Activated CD8-positive, alpha-beta memory T cell treated with anti-CD3 and anti-CD28 coated beads, Interleukin-2, amount 10 ng/mL, durations not matched to agents 7 days and 5 days (primary cell): Measurements from ENCODE around the gene COL23A1. TPM values are rescaled to one million over a fixed set of nuclear protein-coding genes. Genes with fewer than 3 reads are reported as not detected.

ENCODE experiments used
- ATAC-seq: fragments of 150-1000 bp; cut with Tn5 transposase; one replicate; pipeline ENCODE4 v1.10.0; 2021; ENCODE audit warnings: moderate library complexity
- CTCF ChIA-PET: fragments of 350-600 bp; sonication (Branson Sonifier 250); formaldehyde crosslinking; loops from one replicate; lab custom pipeline; 2021; ENCODE audit warnings: antibody characterized with exemption; lab: Charles Lee
- DNase-seq: peaks from one replicate; pipeline ENCODE4 v3.0.0-alpha.2; 2020
- H3K27ac Mint-ChIP-seq: one replicate; pipeline ENCODE4 v1.8.0; 2021; ENCODE audit warnings: mild to moderate bottlenecking, mixed read lengths
- H3K27me3 Mint-ChIP-seq: one replicate; pipeline ENCODE4 v1.8.0; 2021; ENCODE audit warnings: mixed read lengths
- H3K36me3 Mint-ChIP-seq: one replicate; pipeline ENCODE4 v1.8.0; 2021; ENCODE audit warnings: mild to moderate bottlenecking, mixed read lengths
- H3K4me1 Mint-ChIP-seq: one replicate; pipeline ENCODE4 v1.8.0; 2021; ENCODE audit warnings: mixed read lengths
- H3K4me3 Mint-ChIP-seq: one replicate; pipeline ENCODE4 v1.8.0; 2021; ENCODE audit warnings: mild to moderate bottlenecking, moderate library complexity, mixed read lengths
- H3K9me3 Mint-ChIP-seq: one replicate; pipeline ENCODE4 v1.8.0; 2022; ENCODE audit warnings: low read depth, mixed read lengths
- total RNA-seq, 2 experiments: library from RNA; stranded (reverse); gene quantifications; one replicate each; pipeline ENCODE4 v1.2.3, GENCODE V29; 2021

Gene COL23A1
- total RNA-seq, 2 experiments from 2014 or later = 0.18 to 0.19 TPM

DNA sequence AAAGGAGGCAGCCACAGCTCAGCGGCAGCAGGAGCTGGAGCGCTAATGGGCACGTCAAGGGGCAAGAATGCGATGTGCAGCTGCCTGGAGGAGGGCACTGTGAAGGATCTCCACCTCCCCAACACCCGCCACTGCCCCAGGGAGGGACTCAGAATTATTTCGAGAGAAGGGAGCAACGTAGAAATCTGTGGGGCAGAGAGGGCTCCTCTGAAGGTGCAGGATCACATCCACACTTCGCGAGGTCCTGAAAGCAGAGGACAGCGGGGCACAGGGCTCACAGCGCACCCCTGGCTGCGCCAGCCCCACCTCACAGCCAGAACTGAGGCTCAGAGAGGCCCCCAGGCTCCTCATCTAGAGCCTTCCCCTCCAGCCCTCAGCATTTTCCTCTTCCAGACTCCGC is 7.9 kb downstream of the COL23A1 start:
- H3K27ac Mint-ChIP-seq = no peak overlapping the region
- DNase-seq = no peak
- H3K36me3 Mint-ChIP-seq = no peaks in the 10 kb centered on the region
- H3K4me1 Mint-ChIP-seq = no peaks in the 10 kb centered on the region
- no peaks in the 10 kb centered on the region for H3K9me3 Mint-ChIP-seq
- CTCF ChIA-PET = no interaction called here
- H3K27me3 Mint-ChIP-seq = peaks cover 27% of the 10 kb centered on the region
- no peak overlapping the region for H3K4me3 Mint-ChIP-seq
- no peak for ATAC-seq

- no peak overlapping the region for H3K27ac Mint-ChIP-seq
- peaks cover 23% of the 10 kb centered on the region for H3K27me3 Mint-ChIP-seq
- H3K9me3 Mint-ChIP-seq = no peaks in the 10 kb centered on the region
- CTCF ChIA-PET = no interaction called here
- no peaks in the 10 kb centered on the region for H3K4me1 Mint-ChIP-seq
- H3K4me3 Mint-ChIP-seq = no peak overlapping the region
- H3K36me3 Mint-ChIP-seq = no peaks in the 10 kb centered on the region
- ATAC-seq (no peak), DNase-seq (no peak)
Measured at GRCh38 chr5:178581621-178582020, 8.6 kb downstream of the COL23A1 start.

DNA sequence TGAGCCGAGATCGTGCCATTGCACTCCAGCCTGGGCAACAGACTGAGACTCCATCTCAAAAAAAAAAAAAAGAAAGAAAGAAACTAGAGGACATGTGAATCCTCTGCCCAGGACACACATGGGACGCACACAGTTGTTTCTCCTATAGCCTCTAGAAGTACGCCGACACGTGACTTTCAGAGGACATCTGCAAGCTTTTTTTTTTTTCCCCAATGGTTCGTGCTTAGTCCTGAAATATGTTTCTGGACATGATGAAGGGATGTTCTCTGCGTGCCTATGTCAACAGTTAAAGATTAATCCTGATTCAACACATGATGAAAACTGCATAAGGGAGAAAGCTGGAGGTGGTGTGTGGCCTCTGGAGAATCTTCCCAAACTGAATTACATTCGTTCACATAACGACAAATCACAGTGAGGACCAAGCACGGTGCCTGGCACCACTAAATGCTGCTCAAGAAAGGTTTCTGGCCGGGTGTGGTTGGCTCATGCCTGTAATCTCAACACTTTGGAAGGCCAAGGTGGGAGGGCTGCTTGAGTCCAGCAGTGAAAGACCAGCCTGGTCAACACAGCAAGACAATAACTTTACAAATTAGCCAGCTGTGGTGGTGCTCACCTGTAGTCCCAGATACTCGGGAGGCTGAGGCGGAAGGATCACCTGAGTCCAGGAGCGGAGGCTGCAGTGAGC is 9.8 kb downstream of the COL23A1 start:
- ATAC-seq = no peak
- CTCF ChIA-PET = no interaction called here
- Mint-ChIP-seq H3K27me3 (peaks cover 27% of the 10 kb centered on the region), H3K4me1 (no peaks in the 10 kb centered on the region), H3K4me3 (no peak overlapping the region), H3K9me3 (no peaks in the 10 kb centered on the region), H3K27ac (no peak overlapping the region), H3K36me3 (no peaks in the 10 kb centered on the region)
- no peak for DNase-seq

DNA sequence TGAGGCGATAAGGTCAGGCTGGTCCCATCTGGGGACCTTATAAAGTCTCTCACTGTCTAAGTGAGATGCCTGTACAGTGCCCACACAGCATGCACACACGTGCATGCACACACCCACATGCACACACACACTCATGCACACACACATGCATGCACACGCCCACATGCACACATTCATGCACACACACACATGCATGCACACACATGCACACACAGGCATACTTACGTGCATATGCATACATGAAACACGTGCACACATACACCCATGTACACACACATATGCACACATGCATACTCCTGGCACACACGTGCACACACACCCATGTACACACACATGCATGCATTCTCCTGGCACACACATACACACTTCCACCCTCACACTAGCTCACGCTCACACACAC is 12.2 kb downstream of the COL23A1 start:
- Mint-ChIP-seq H3K9me3 (no peaks in the 10 kb centered on the region), H3K36me3 (no peaks in the 10 kb centered on the region), H3K4me1 (no peaks in the 10 kb centered on the region), H3K27me3 (peaks cover 31% of the 10 kb centered on the region), H3K4me3 (no peak overlapping the region), H3K27ac (no peak overlapping the region)
- no peak for ATAC-seq
- no peak for DNase-seq
- CTCF ChIA-PET = no interaction called here

- H3K27me3 Mint-ChIP-seq = peaks cover 36% of the 10 kb centered on the region
Measured at GRCh38 chr5:178577376-178577839, 12.8 kb downstream of the COL23A1 start.

GRCh38 chr5:178576591-178577351 is 13.4 kb downstream of the COL23A1 start:
- no peak overlapping the region for H3K27ac Mint-ChIP-seq
- H3K27me3 Mint-ChIP-seq = peaks cover 41% of the 10 kb centered on the region
- no peaks in the 10 kb centered on the region for H3K9me3 Mint-ChIP-seq
- no peaks in the 10 kb centered on the region for H3K36me3 Mint-ChIP-seq
- H3K4me1 Mint-ChIP-seq = no peaks in the 10 kb centered on the region
- DNase-seq (no peak), ATAC-seq (no peak)
- no peak overlapping the region for H3K4me3 Mint-ChIP-seq
- CTCF ChIA-PET = no interaction called here

More at GRCh38 chr5:178577376-178577839, 12.8 kb downstream of the COL23A1 start:
- Mint-ChIP-seq H3K36me3 (no peaks in the 10 kb centered on the region), H3K4me3 (no peak overlapping the region), H3K27ac (no peak overlapping the region), H3K9me3 (no peaks in the 10 kb centered on the region), H3K4me1 (no peaks in the 10 kb centered on the region)
- CTCF ChIA-PET = no interaction called here
- DNase-seq (no peak), ATAC-seq (no peak)

- H3K9me3 Mint-ChIP-seq = peaks cover 4% of the 10 kb centered on the region
- no peaks in the 10 kb centered on the region for H3K36me3 Mint-ChIP-seq
- CTCF ChIA-PET = no interaction called here
- H3K4me3 Mint-ChIP-seq = no peak overlapping the region
- peaks cover 39% of the 10 kb centered on the region for H3K27me3 Mint-ChIP-seq
- H3K27ac Mint-ChIP-seq = no peak overlapping the region
- no peaks in the 10 kb centered on the region for H3K4me1 Mint-ChIP-seq
- ATAC-seq (no peak), DNase-seq (no peak)
Measured at GRCh38 chr5:178573216-178573615, 17.0 kb downstream of the COL23A1 start.

GRCh38 chr5:178572617-178573016 is 17.6 kb downstream of the COL23A1 start:
- no peak for ATAC-seq

GRCh38 chr5:178569485-178569884 is 20.7 kb downstream of the COL23A1 start:
- CTCF ChIA-PET = interaction anchor here (0.8 kb wide), 1 partner anchor 334 kb away, joined by 3 read pairs; no protein-coding TSS in a partner anchor
- no peak overlapping the region for H3K27ac Mint-ChIP-seq
- no peak overlapping the region for H3K4me3 Mint-ChIP-seq
- H3K9me3 Mint-ChIP-seq = peaks cover 4% of the 10 kb centered on the region
- ATAC-seq = no peak
- H3K36me3 Mint-ChIP-seq = no peaks in the 10 kb centered on the region
- no peak for DNase-seq
- peaks cover 30% of the 10 kb centered on the region for H3K27me3 Mint-ChIP-seq
- no peaks in the 10 kb centered on the region for H3K4me1 Mint-ChIP-seq

More at GRCh38 chr5:178572617-178573016, 17.6 kb downstream of the COL23A1 start:
- Mint-ChIP-seq H3K4me3 (no peak overlapping the region), H3K36me3 (no peaks in the 10 kb centered on the region), H3K27ac (no peak overlapping the region), H3K4me1 (no peaks in the 10 kb centered on the region), H3K27me3 (peaks cover 34% of the 10 kb centered on the region), H3K9me3 (peaks cover 4% of the 10 kb centered on the region)
- CTCF ChIA-PET = no interaction called here
- DNase-seq = no peak

- no peak overlapping the region for H3K4me3 Mint-ChIP-seq
- H3K4me1 Mint-ChIP-seq = no peaks in the 10 kb centered on the region
- H3K36me3 Mint-ChIP-seq = no peaks in the 10 kb centered on the region
- CTCF ChIA-PET = no interaction called here
- H3K27ac Mint-ChIP-seq = no peak overlapping the region
- no peak for DNase-seq
- H3K9me3 Mint-ChIP-seq = no peaks in the 10 kb centered on the region
- no peak for ATAC-seq
- H3K27me3 Mint-ChIP-seq = peaks cover 32% of the 10 kb centered on the region
Measured at GRCh38 chr5:178564811-178565550, 25.2 kb downstream of the COL23A1 start.

DNA sequence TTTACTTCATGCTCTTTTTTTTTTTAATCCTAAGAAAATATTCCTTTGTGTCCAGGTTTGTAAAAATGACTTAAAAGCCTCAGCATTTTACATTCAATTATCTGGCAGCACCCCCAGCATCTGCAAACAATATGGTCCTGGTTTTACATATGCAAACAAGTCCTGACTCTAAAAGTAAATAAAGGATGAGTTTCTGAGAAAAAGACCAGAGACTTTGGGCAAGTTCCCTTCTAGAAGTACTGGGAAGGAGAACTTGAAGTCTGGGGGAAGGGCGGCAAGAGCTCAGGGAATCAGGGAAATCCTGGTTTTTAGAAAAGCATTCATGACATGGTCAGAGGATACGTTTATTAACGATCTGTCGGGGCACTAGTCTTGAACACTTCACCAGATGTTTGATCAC is 25.8 kb downstream of the COL23A1 start:
- CTCF ChIA-PET = no interaction called here
- H3K4me1 Mint-ChIP-seq = no peaks in the 10 kb centered on the region
- no peaks in the 10 kb centered on the region for H3K36me3 Mint-ChIP-seq
- H3K4me3 Mint-ChIP-seq = no peak overlapping the region
- DNase-seq = no peak
- H3K27ac Mint-ChIP-seq = no peak overlapping the region
- H3K27me3 Mint-ChIP-seq = peaks cover 32% of the 10 kb centered on the region
- no peak for ATAC-seq
- H3K9me3 Mint-ChIP-seq = no peaks in the 10 kb centered on the region

DNA sequence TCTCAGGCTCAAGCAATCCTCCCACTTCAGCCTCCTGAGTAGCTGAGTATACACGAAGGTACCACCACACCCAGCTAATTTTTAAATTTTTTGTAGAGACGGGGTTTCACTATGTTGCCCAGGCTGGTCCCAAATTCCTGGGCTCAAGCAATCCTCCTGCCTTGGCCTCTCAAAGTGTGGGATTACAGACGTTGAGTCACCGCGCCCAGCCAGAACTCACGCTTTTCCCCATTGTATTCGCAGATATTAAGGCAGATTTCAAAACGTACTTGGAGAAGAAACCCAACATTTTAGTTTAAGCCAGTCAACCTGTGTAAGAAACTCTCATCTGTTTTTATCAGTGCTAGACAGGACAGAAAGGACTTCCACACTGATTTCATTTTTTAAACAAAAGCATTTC is 26.6 kb downstream of the COL23A1 start:
- no peak overlapping the region for H3K4me3 Mint-ChIP-seq
- no peak for ATAC-seq
- no peak for DNase-seq
- H3K27ac Mint-ChIP-seq = no peak overlapping the region
- H3K4me1 Mint-ChIP-seq = no peaks in the 10 kb centered on the region
- H3K27me3 Mint-ChIP-seq = peaks cover 34% of the 10 kb centered on the region
- no peaks in the 10 kb centered on the region for H3K9me3 Mint-ChIP-seq
- no peaks in the 10 kb centered on the region for H3K36me3 Mint-ChIP-seq
- CTCF ChIA-PET = no interaction called here

- peaks cover 30% of the 10 kb centered on the region for H3K27me3 Mint-ChIP-seq
Measured at GRCh38 chr5:178561746-178562264, 28.4 kb downstream of the COL23A1 start.

More at GRCh38 chr5:178561746-178562264, 28.4 kb downstream of the COL23A1 start:
- CTCF ChIA-PET = no interaction called here
- Mint-ChIP-seq H3K27ac (no peak overlapping the region), H3K36me3 (no peaks in the 10 kb centered on the region), H3K4me1 (no peaks in the 10 kb centered on the region), H3K4me3 (no peak overlapping the region), H3K9me3 (no peaks in the 10 kb centered on the region)
- DNase-seq (no peak), ATAC-seq (no peak)
